ENCODE results near the gene PHF12.
"Not testable (repeated sequence)": the region's sequence is repeated elsewhere in the genome, so short reads cannot be mapped to it uniquely, and the experiment has no call there.

Gene PHF12

GRCh38 chr17:28937044-28937729 is 14.1 kb downstream of the PHF12 start:
- no peaks in the 10 kb centered on the region for H3K9me3 ChIP-seq (replicated peaks in 1 of 11)
- peaks cover 71 to 100% (median 96%) of the 10 kb centered on the region in 11 experiments for H4K20me1 ChIP-seq
- peaks cover 32 to 89% (median 64%) of the 10 kb centered on the region in 11 experiments for H3K36me3 ChIP-seq
- peak overlapping the region in 1 of 10 experiments; percentile 17; a peak in 1 of 20 replicates for H3K4me3 ChIP-seq
- H3K27ac ChIP-seq, result peak overlapping the region in 10 of 11 experiments; percentile 40 to 69 (median 56); a peak in 21 of 22 replicates
- peak overlapping the region; percentile 63 to 87 (median 80) for H3K4me2 ChIP-seq
- H3K9ac ChIP-seq, result peak overlapping the region; percentile 2 to 62 (median 27); a peak in 15 of 22 replicates
- H3K4me1 ChIP-seq, result peaks cover 70 to 86% (median 72%) of the 10 kb centered on the region in 10 experiments
- peak in 5 of 11 experiments; percentile 26 to 68 (median 31); a peak in 3 of 22 replicates for TF ChIP-seq Cebpa-rat (IDR thresholded peaks at IDR 0.05)
- no peaks in the 10 kb centered on the region for H3K27me3 ChIP-seq

GRCh38 chr17:28935744-28936460 is 15.4 kb downstream of the PHF12 start:
- Histone ChIP-seq H3K4me2 (peak overlapping the region; percentile 63 to 87 (median 80)), H3K27me3 (no peaks in the 10 kb centered on the region), H3K9ac (peak overlapping the region in 6 of 11 experiments; percentile 0 to 62 (median 36); a peak in 5 of 22 replicates), H3K36me3 (peaks cover 39 to 89% (median 62%) of the 10 kb centered on the region in 11 experiments), H3K9me3 (replicated peaks in 1 of 11) (no peaks in the 10 kb centered on the region), H3K27ac (peak overlapping the region in 9 of 11 experiments; percentile 40 to 69 (median 57); a peak in 16 of 22 replicates), H3K4me3 (no peak overlapping the region), H4K20me1 (peaks cover 59 to 100% (median 94%) of the 10 kb centered on the region in 11 experiments), H3K4me1 (peaks cover 60 to 83% (median 68%) of the 10 kb centered on the region in 10 experiments)
- no peak for TF ChIP-seq Cebpa-rat (IDR thresholded peaks at IDR 0.05)

- not testable (repeated sequence) for H3K27ac ChIP-seq; H3K9ac ChIP-seq; H3K27me3 ChIP-seq; H3K4me3 ChIP-seq; H3K9me3 ChIP-seq (replicated peaks in 1 of 11)
- Histone ChIP-seq H3K4me1 (peaks cover 50 to 83% (median 67%) of the 10 kb centered on the region in 10 experiments), H3K36me3 (peaks cover 42 to 86% (median 70%) of the 10 kb centered on the region in 11 experiments), H4K20me1 (peaks cover 51 to 100% (median 94%) of the 10 kb centered on the region in 11 experiments), H3K4me2 (peak overlapping the region in 1 of 11 experiments; percentile 12; a peak in 2 of 22 replicates)
Observed at GRCh38 chr17:28934508-28934907, 16.8 kb downstream of the PHF12 start.

DNA sequence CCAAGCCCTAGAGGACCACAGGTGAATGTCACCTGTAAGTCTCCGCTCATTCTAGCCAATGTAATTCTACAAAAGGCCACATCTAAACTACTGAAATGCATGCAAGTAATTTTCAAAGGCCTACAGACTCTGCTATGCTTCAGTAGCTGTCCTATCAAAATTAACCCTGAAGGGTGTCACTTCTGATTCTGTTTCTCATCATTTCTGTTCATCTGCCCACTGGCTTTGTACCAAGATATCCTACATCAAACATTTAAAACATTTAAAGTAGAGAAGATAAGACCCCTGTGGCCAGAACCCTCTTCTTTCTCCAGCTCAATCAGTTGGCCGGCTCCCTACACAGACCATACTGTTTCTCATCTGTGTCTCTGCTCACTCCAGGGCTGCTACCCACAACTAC is 21.5 kb downstream of the PHF12 start:
- Histone ChIP-seq H3K27ac (peak overlapping the region in 8 of 11 experiments; percentile 0 to 92 (median 34); a peak in 13 of 22 replicates), H3K4me3 (no peak overlapping the region), H4K20me1 (peaks cover 14 to 100% (median 56%) of the 10 kb centered on the region in 11 experiments; a peak in 21 of 22 replicates), H3K27me3 (no peaks in the 10 kb centered on the region), H3K4me1 (peaks cover 41 to 82% (median 61%) of the 10 kb centered on the region in 10 experiments), H3K9ac (peak overlapping the region in 4 of 11 experiments; percentile 3 to 37 (median 13); a peak in 2 of 22 replicates), H3K9me3 (replicated peaks in 1 of 11) (peaks cover 0 to 27% (median 14%) of the 10 kb centered on the region in 11 experiments; a peak in 19 of 22 replicates), H3K4me2 (peak overlapping the region in 8 of 11 experiments; percentile 19 to 56 (median 42); a peak in 15 of 22 replicates), H3K36me3 (peaks cover 49 to 91% (median 81%) of the 10 kb centered on the region in 11 experiments)
- no peak for TF ChIP-seq Cebpa-rat (IDR thresholded peaks at IDR 0.05)

DNA sequence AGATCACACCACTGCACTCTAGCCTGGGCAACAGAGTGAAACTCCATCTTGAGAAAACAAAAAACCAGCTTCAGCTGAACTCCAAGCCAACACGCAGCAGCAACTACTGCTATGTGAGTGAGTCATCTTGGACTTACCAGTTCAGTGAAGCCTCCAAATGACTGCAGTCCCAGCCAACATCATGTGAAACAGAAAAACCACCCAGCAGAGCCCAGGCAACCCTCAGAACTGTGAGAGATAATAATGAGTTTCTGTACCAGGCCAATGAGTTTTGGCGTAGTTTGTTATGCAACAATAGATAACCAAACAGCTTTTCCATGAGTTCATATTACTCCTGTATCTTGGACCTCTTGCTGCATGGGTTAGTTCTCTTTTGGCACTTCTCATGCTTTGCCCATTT is 23.3 kb downstream of the PHF12 start:
- Histone ChIP-seq H3K4me3 (no peak overlapping the region), H3K9me3 (replicated peaks in 1 of 11) (peaks cover 0 to 27% (median 14%) of the 10 kb centered on the region in 11 experiments; a peak in 19 of 22 replicates), H3K36me3 (peaks cover 62 to 92% (median 83%) of the 10 kb centered on the region in 11 experiments), H4K20me1 (peaks cover 13 to 96% (median 38%) of the 10 kb centered on the region in 11 experiments; a peak in 20 of 22 replicates), H3K4me2 (peak overlapping the region in 10 of 11 experiments; percentile 74 to 97 (median 86); a peak in 18 of 22 replicates), H3K9ac (no peak overlapping the region), H3K4me1 (peaks cover 48 to 93% (median 70%) of the 10 kb centered on the region in 10 experiments), H3K27me3 (no peaks in the 10 kb centered on the region), H3K27ac (peak overlapping the region in 10 of 11 experiments; percentile 76 to 92 (median 86); a peak in 18 of 22 replicates)
- TF ChIP-seq Cebpa-rat (IDR thresholded peaks at IDR 0.05), result no peak

DNA sequence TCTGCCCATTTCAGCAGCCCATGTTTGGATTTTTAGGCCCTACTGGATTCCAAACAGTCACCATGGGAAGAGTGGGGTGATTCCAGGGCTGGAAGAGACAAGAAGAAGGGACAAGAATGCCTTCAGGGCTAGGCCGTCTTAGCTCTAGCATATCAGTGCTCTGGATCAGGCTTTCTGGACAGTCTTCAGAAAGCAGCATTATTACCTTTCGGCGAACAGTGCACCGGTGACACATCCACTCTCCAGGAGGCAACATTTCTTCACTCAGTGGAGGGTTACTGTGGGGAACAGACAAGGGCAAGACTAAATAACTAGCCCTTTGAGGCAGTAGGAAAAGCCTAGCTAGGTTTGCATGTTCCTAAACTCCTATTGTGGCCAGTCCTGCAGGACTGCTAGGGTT is 24.5 kb downstream of the PHF12 start:
- Histone ChIP-seq H3K9ac (peak overlapping the region; percentile 37 to 78 (median 72)), H3K4me2 (peak overlapping the region; percentile 66 to 97 (median 86)), H3K9me3 (replicated peaks in 1 of 11) (peaks cover 0 to 27% (median 14%) of the 10 kb centered on the region in 11 experiments; a peak in 19 of 22 replicates), H4K20me1 (peaks cover 7 to 96% (median 26%) of the 10 kb centered on the region in 11 experiments; a peak in 19 of 22 replicates), H3K4me1 (peaks cover 48 to 84% (median 70%) of the 10 kb centered on the region in 10 experiments), H3K27ac (peak overlapping the region; percentile 56 to 92 (median 86)), H3K36me3 (peaks cover 67 to 92% (median 84%) of the 10 kb centered on the region in 11 experiments), H3K27me3 (no peaks in the 10 kb centered on the region), H3K4me3 (peak overlapping the region in 6 of 10 experiments; percentile 26 to 45 (median 34); a peak in 5 of 20 replicates)
- no peak for TF ChIP-seq Cebpa-rat (IDR thresholded peaks at IDR 0.05)

- peak overlapping the region in 7 of 10 experiments; percentile 16 to 60 (median 38); a peak in 8 of 20 replicates for H3K4me3 ChIP-seq
- H3K9ac ChIP-seq, result peak overlapping the region; percentile 37 to 78 (median 72)
- peak overlapping the region; percentile 66 to 97 (median 86) for H3K4me2 ChIP-seq
- peaks cover 5 to 95% (median 22%) of the 10 kb centered on the region in 11 experiments; a peak in 19 of 22 replicates for H4K20me1 ChIP-seq
- H3K4me1 ChIP-seq, result peaks cover 48 to 80% (median 67%) of the 10 kb centered on the region in 10 experiments
- peak in 1 of 11 experiments; percentile 9; a peak in 3 of 22 replicates for TF ChIP-seq Cebpa-rat (IDR thresholded peaks at IDR 0.05)
- peak overlapping the region; percentile 56 to 92 (median 86) for H3K27ac ChIP-seq
- no peaks in the 10 kb centered on the region for H3K27me3 ChIP-seq
- peaks cover 67 to 92% (median 86%) of the 10 kb centered on the region in 11 experiments for H3K36me3 ChIP-seq
- H3K9me3 ChIP-seq (replicated peaks in 1 of 11), result peaks cover 0 to 27% (median 14%) of the 10 kb centered on the region in 11 experiments; a peak in 19 of 22 replicates
Observed at GRCh38 chr17:28926366-28926765, 25.0 kb downstream of the PHF12 start.

- Histone ChIP-seq H3K4me2 (peak overlapping the region; percentile 66 to 97 (median 86)), H3K9me3 (replicated peaks in 1 of 11) (peaks cover 0 to 27% (median 14%) of the 10 kb centered on the region in 11 experiments; a peak in 19 of 22 replicates), H3K4me1 (peaks cover 47 to 75% (median 63%) of the 10 kb centered on the region in 10 experiments), H3K27me3 (no peaks in the 10 kb centered on the region), H3K4me3 (peak overlapping the region in 9 of 10 experiments; percentile 3 to 60 (median 38); a peak in 10 of 20 replicates), H3K9ac (peak overlapping the region; percentile 50 to 78 (median 72); a peak in 21 of 22 replicates), H3K27ac (peak overlapping the region; percentile 56 to 92 (median 86); a peak in 21 of 22 replicates), H4K20me1 (peaks cover 4 to 91% (median 18%) of the 10 kb centered on the region in 11 experiments; a peak in 19 of 22 replicates), H3K36me3 (peaks cover 67 to 92% (median 86%) of the 10 kb centered on the region in 11 experiments)
- TF ChIP-seq Cebpa-rat (IDR thresholded peaks at IDR 0.05), result peak in 8 of 11 experiments; percentile 61 to 85 (median 82); a peak in 13 of 22 replicates
Observed at GRCh38 chr17:28925912-28926365, 25.4 kb downstream of the PHF12 start.

Data from BLaER1 treated with 17β-estradiol and CSF1 and Interleukin-3, amounts not matched to agents 10 nM and 100 nM (cell line).